ENCODE results near the gene CENPA.
"Not testable (repeated sequence)": the region's sequence is repeated elsewhere in the genome, so short reads cannot be mapped to it uniquely, and the experiment has no call there.

CENPA gene

DNA sequence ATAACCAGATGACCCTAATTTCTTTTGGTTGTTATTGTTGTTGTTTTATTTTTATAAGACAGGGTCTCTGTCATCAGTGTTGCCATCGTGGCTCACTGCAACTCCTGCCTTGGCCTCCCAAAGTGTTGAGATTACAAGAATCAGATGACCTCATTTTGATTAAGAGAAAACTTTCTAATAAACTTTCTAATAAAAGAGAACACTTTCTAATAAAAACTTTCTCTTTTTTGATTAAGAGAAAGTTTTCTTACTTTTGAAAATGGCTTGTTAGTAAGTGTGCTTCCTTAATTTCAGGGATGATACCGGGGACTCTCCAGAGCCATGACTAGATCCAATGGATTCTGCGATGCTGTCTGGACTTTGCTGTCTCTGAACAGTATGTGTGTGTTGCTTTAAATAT is 7.7 kb downstream of the CENPA start:
- WGBS = 95% methylated on average over 3 of the region's 3 CpGs
- H3K4me3 ChIP-seq (ENCODE audit: low read length) = no peak overlapping the region
- no peaks in the 10 kb centered on the region for H3K27me3 ChIP-seq (ENCODE audit: insufficient read depth, low read length)
- no peak overlapping the region for H3K9ac ChIP-seq (ENCODE audit: low read depth, low read length)
- peaks cover 6% of the 10 kb centered on the region; the same call in 1 of the 2 replicates for H3K4me1 ChIP-seq (ENCODE audit: insufficient read depth, low read length)
- peaks cover 71% of the 10 kb centered on the region for H3K36me3 ChIP-seq (ENCODE audit: insufficient read depth, low read length)
- H3K27ac ChIP-seq (ENCODE audit: low read depth, low read length) = no peak overlapping the region
- 0 out of 2 replicates have a peak, but pooled peaks cover 2% of the 10 kb centered on the region for H3K9me3 ChIP-seq (ENCODE audit: insufficient read depth, low read depth, low read length)

DNA sequence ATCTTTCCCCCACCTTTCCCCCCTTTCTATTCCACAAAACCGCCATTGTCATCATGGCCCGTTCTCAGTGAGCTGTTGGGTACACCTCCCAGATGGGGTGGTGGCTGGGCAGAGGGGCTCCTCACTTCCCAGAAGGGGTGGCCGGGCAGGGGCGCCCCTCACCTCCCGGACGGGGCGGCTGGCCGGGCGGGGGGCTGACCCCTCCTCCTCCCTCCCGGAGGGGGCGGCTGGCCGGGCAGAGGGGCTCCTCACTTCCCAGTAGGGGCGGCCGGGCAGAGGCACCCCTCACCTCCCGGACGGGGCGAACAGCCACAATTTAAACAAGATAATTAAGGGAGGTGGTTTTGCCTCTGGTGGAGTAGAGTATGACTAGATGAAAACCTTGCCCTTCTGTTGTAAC is 9.3 kb downstream of the CENPA start:
- H3K27ac ChIP-seq (ENCODE audit: low read depth, low read length); H3K4me1 ChIP-seq (ENCODE audit: insufficient read depth, low read length); H3K4me3 ChIP-seq (ENCODE audit: low read length); H3K9me3 ChIP-seq (ENCODE audit: insufficient read depth, low read depth, low read length); H3K27me3 ChIP-seq (ENCODE audit: insufficient read depth, low read length); H3K9ac ChIP-seq (ENCODE audit: low read depth, low read length): not testable (repeated sequence)
- WGBS = 95% methylated on average over 16 of the region's 17 CpGs
- peaks cover 66% of the 10 kb centered on the region for H3K36me3 ChIP-seq (ENCODE audit: insufficient read depth, low read length)

DNA sequence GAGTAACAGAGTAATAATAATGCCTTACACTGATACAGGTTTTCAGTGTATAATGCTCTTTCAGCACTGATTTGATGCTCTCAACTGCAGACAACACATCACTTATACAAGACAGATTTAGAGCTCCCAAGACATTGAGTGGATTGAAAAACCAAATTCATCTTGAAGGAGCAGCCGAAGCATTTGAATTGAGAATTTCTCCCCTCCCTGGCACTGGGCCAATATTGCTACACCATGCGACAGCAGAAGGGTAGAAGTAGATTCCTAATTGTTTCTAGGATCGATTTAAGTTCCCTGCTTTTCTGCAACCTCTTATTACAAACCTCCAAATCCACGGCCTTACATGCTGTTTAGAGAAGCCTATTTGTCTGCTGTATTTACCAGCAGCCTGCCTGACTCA is 15.5 kb downstream of the CENPA start:
- H3K9me3 ChIP-seq (ENCODE audit: insufficient read depth, low read depth, low read length) = no peaks in the 10 kb centered on the region
- WGBS = 71% methylated on average over 4 of the region's 4 CpGs
- H3K36me3 ChIP-seq (ENCODE audit: insufficient read depth, low read length) = peaks cover 30% of the 10 kb centered on the region

DNA sequence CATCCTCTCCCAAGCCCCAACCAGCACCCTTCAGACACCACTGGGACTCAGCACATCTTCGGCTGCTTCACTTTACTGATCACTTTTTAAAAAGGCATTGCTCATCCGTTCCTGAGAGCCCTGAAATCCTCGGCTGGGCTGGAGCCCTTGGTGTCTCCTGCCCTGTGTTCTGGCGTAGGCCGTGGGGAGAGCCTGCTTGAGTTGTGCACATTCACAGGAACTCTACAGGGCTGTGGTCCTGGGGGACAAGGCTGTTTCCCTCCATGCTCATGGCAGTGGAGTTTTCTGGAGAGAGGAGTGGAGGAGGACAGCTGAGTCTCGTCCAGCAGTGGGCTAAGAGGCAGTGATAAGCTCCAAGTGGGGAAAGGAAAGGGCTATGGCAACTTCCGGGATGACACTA is 15.9 kb downstream of the CENPA start:
- H3K9ac ChIP-seq (ENCODE audit: low read depth, low read length) = no peak overlapping the region
- no peak overlapping the region for H3K4me3 ChIP-seq (ENCODE audit: low read length)
- H3K36me3 ChIP-seq (ENCODE audit: insufficient read depth, low read length) = peaks cover 25% of the 10 kb centered on the region
- no peaks in the 10 kb centered on the region for H3K27me3 ChIP-seq (ENCODE audit: insufficient read depth, low read length)
- no peaks in the 10 kb centered on the region for H3K4me1 ChIP-seq (ENCODE audit: insufficient read depth, low read length)
- no peaks in the 10 kb centered on the region for H3K9me3 ChIP-seq (ENCODE audit: insufficient read depth, low read depth, low read length)
- 95% methylated on average over 7 of the region's 7 CpGs for WGBS
- no peak overlapping the region for H3K27ac ChIP-seq (ENCODE audit: low read depth, low read length)

More for the DNA sequence above, 15.5 kb downstream of the CENPA start:
- no peak overlapping the region for H3K9ac ChIP-seq (ENCODE audit: low read depth, low read length)
- no peaks in the 10 kb centered on the region for H3K27me3 ChIP-seq (ENCODE audit: insufficient read depth, low read length)
- no peak overlapping the region for H3K4me3 ChIP-seq (ENCODE audit: low read length)
- no peaks in the 10 kb centered on the region for H3K4me1 ChIP-seq (ENCODE audit: insufficient read depth, low read length)
- H3K27ac ChIP-seq (ENCODE audit: low read depth, low read length) = no peak overlapping the region

DNA sequence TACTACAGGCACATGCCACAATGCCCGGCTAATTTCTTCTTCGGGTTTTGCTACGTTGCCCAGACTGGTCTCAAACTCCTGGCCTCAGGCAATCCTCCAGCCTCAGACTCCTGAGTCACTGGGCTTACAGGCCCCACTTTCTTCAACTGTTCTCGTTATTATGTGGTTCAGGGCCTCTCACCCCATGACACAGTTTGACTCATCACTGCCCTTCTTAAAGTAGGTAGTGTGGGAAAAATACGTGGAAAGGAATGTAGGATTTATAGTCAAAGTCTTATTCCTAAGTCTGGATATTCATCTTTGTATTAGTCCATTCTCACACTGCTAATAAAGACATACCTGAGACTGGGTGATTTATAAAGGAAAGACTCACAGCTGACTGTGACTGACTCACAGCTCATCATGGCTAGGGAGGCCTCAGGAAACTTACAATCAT is 19.4 kb downstream of the CENPA start:
- no peaks in the 10 kb centered on the region for H3K9me3 ChIP-seq (ENCODE audit: insufficient read depth, low read depth, low read length)
- peaks cover 3% of the 10 kb centered on the region; the same call in 1 of the 2 replicates for H3K4me1 ChIP-seq (ENCODE audit: insufficient read depth, low read length)
- H3K27me3 ChIP-seq (ENCODE audit: insufficient read depth, low read length) = no peaks in the 10 kb centered on the region
- H3K27ac ChIP-seq (ENCODE audit: low read depth, low read length) = no peak overlapping the region
- H3K9ac ChIP-seq (ENCODE audit: low read depth, low read length) = no peak overlapping the region
- WGBS = 70% methylated on average over 4 of the region's 5 CpGs
- H3K4me3 ChIP-seq (ENCODE audit: low read length) = no peak overlapping the region
- H3K36me3 ChIP-seq (ENCODE audit: insufficient read depth, low read length) = peaks cover 7% of the 10 kb centered on the region

DNA sequence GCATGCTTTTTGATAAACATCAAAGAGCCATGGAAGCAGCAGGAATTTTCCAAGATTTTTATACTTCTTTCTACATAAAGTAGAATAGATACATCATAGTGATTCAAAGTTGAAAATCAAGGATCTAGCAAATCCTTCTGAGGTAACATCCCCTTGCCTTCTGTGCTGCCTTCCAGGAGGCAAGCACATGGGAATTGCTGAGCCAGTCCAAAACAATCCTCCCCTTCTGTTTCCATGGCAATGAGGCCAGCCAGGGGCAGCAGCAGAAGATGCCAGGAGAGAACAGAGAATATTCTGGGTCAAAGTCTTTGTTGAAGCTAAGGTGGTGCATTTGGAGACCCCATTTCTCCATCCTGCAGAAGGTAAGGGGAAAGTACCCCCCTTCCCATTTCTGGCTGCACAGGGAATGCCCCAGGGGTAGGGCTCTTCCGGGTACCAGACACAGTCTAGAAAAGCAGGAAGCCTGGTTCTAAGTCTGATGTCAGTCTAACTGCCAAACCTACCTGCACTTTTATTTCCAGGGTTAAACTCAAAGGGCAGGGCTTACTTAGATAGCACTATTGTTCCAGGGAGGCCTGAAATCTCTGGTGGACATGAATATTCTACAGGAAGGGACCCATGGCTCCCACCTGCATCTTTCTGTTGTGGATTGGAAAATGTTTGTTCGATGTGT is 22.1 kb downstream of the CENPA start:
- Histone ChIP-seq H3K27ac (ENCODE audit: low read depth, low read length) (no peak overlapping the region), H3K9ac (ENCODE audit: low read depth, low read length) (no peak overlapping the region)
- WGBS = 90% methylated on average over 2 of the region's 2 CpGs

DNA sequence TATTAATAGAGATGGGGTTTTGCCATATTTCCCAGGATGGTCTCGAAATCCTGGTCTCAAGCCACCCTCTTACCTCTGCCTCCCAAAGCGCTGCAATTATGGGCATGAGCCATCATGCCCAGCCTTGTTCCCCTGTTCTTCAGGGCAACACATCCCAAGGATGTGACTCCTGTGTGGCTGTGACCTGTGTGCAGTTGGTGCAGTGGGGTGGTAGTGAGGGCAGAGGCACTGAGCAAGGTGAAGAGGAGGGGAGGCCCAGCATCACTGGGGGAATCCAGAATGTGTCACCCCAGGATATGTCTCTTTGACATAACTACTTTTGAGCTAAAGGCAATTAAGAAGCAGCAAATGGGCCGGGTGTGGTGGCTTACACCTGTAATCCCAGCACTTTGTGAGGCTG is 23.4 kb downstream of the CENPA start:
- no peak overlapping the region for H3K4me3 ChIP-seq (ENCODE audit: low read length)
- H3K27ac ChIP-seq (ENCODE audit: low read depth, low read length) = no peak overlapping the region
- H3K4me1 ChIP-seq (ENCODE audit: insufficient read depth, low read length) = peaks cover 3% of the 10 kb centered on the region; the same call in 1 of the 2 replicates
- H3K27me3 ChIP-seq (ENCODE audit: insufficient read depth, low read length) = no peaks in the 10 kb centered on the region
- H3K36me3 ChIP-seq (ENCODE audit: insufficient read depth, low read length) = no peaks in the 10 kb centered on the region
- WGBS = 97% methylated on average over 3 of the region's 3 CpGs
- no peaks in the 10 kb centered on the region for H3K9me3 ChIP-seq (ENCODE audit: insufficient read depth, low read depth, low read length)
- H3K9ac ChIP-seq (ENCODE audit: low read depth, low read length) = no peak overlapping the region

More for the DNA sequence above, 22.1 kb downstream of the CENPA start:
- no peak overlapping the region for H3K4me3 ChIP-seq (ENCODE audit: low read length)
- no peaks in the 10 kb centered on the region for H3K9me3 ChIP-seq (ENCODE audit: insufficient read depth, low read depth, low read length)
- no peaks in the 10 kb centered on the region for H3K36me3 ChIP-seq (ENCODE audit: insufficient read depth, low read length)
- H3K27me3 ChIP-seq (ENCODE audit: insufficient read depth, low read length) = no peaks in the 10 kb centered on the region
- H3K4me1 ChIP-seq (ENCODE audit: insufficient read depth, low read length) = peaks cover 3% of the 10 kb centered on the region; the same call in 1 of the 2 replicates

DNA sequence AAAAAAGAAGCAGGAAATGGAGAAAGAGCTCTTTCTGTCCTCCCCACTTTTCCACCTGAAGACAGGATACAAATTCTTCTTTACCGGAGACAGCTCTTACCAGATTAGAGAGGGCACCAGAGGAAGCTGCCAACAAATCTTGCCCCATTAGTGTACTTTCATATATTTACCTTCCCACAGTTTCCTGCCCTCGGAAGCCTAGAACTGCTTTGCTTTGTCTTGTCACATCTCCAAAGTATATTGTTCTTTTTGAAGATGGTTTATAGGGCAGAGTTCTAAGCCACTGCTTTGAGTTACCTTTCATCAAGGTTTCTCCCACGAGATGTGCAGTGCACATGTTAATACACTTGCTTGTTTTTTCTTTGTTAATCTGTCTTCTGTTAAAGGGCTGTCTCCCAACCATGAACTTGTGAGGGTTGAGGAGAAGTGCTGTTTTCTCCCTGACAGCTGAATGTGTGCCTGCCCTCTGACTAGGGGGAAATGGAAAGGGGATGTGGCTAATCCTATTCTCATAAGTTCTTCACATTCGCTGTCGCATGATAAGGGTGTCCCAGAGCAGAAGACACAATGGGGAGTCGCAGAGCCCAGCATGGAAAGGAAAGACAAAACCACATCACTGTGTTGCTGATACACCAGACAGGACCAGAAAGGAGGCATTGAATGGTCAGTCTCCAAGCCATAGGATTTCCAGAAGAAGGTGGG is 24.2 kb downstream of the CENPA start:
- 89% methylated on average over 6 of the region's 6 CpGs for WGBS
- Histone ChIP-seq H3K4me1 (ENCODE audit: insufficient read depth, low read length) (peaks cover 3% of the 10 kb centered on the region; the same call in 1 of the 2 replicates), H3K4me3 (ENCODE audit: low read length) (no peak overlapping the region), H3K27me3 (ENCODE audit: insufficient read depth, low read length) (no peaks in the 10 kb centered on the region), H3K36me3 (ENCODE audit: insufficient read depth, low read length) (no peaks in the 10 kb centered on the region), H3K27ac (ENCODE audit: low read depth, low read length) (no peak overlapping the region), H3K9ac (ENCODE audit: low read depth, low read length) (no peak overlapping the region), H3K9me3 (ENCODE audit: insufficient read depth, low read depth, low read length) (no peaks in the 10 kb centered on the region)

DNA sequence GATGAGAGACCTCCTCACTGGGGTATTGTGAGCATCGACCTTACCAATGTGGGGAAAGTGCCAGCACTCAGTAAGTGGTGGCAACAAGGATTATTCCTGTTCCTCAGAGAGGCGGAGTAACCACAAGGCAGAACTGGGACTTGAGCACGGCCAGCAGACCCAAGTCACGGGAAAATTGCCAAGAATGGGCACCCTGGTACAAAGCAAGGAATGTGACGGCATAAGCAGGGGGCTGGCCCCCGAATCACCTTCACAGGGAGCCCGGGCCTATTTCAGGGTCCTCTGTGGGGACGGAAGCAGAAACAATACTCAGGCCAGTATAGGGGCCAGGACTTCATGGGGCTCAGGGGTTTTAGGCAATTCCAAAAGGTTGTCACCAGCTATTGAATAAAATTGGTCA is 25.4 kb downstream of the CENPA start:
- WGBS = 91% methylated on average over 8 of the region's 8 CpGs
- Histone ChIP-seq H3K27ac (ENCODE audit: low read depth, low read length) (no peak overlapping the region), H3K27me3 (ENCODE audit: insufficient read depth, low read length) (no peaks in the 10 kb centered on the region), H3K4me3 (ENCODE audit: low read length) (no peak overlapping the region), H3K4me1 (ENCODE audit: insufficient read depth, low read length) (peaks cover 3% of the 10 kb centered on the region; the same call in 1 of the 2 replicates), H3K36me3 (ENCODE audit: insufficient read depth, low read length) (no peaks in the 10 kb centered on the region), H3K9me3 (ENCODE audit: insufficient read depth, low read depth, low read length) (no peaks in the 10 kb centered on the region), H3K9ac (ENCODE audit: low read depth, low read length) (no peak overlapping the region)

DNA sequence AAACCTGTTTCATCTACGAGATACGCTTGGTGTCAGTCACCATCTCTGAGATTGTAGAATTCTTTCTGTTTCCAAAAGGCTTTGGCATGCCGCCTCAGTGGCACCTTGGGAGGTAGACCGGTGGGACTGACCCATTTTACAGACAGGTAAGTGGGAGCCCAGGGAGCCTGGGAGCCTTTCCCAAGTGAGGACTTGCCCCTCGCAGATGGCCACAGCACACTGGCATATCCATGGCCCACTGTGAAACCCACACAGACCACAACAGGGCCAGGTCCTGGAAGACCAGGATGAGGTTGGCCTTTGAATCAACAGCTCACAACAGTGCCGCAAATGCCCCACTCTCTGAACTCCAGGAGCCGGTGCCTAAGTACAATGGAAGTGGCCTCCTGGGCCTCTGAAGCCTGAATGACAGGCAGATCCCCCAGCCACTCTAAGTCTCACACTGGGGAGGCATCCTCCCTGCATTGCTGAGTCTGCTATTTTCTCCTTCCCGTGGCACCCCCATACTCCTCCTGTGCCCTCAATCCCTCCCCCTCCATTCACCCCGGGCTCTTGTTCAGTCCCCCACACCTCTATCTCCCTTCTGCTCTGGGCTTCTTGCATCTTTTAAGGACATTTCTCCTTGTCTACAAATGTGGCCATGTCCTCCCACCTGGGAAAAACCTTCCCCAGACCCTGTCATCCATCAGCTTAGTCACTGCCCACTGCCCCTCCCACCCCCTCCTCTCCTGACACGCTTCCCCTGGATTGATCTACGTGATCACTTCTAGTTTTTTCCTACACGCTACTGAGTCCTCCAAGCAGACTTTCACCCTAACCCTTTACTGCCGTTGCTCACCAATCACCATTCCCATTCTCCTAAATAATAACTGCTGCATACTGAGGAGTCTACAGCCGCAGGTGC is 26.2 kb downstream of the CENPA start:
- H3K36me3 ChIP-seq (ENCODE audit: insufficient read depth, low read length) = no peaks in the 10 kb centered on the region

DNA sequence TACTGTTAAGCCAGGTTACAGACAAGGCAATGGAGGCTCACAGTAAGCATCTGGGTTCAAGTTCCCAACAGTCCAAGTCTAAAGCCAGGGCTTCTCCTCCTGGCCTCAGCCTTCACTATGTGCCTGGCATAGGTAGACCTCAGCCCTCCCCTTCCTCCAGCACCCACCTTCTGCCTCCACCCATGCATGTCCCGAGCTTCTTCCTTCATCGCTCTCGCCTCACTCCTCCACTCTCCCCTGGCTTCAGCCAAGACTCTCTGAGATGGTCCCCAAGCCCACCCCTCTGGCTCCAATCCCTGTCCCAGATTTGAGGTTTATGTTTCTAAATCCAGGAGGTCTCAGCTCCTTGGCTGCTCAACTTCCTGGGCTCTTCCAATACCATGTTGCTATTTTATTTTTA is 26.9 kb downstream of the CENPA start:
- Histone ChIP-seq H3K36me3 (ENCODE audit: insufficient read depth, low read length) (no peaks in the 10 kb centered on the region), H3K9ac (ENCODE audit: low read depth, low read length) (no peak overlapping the region), H3K27ac (ENCODE audit: low read depth, low read length) (no peak overlapping the region), H3K4me1 (ENCODE audit: insufficient read depth, low read length) (peaks cover under 1% of the 10 kb centered on the region; the same call in 1 of the 2 replicates), H3K4me3 (ENCODE audit: low read length) (no peak overlapping the region), H3K9me3 (ENCODE audit: insufficient read depth, low read depth, low read length) (no peaks in the 10 kb centered on the region), H3K27me3 (ENCODE audit: insufficient read depth, low read length) (no peaks in the 10 kb centered on the region)
- WGBS = 91% methylated on average over 3 of the region's 3 CpGs

More for the DNA sequence above, 26.2 kb downstream of the CENPA start:
- Histone ChIP-seq H3K9me3 (ENCODE audit: insufficient read depth, low read depth, low read length) (no peaks in the 10 kb centered on the region), H3K4me3 (ENCODE audit: low read length) (no peak overlapping the region), H3K4me1 (ENCODE audit: insufficient read depth, low read length) (peaks cover 3% of the 10 kb centered on the region; the same call in 1 of the 2 replicates), H3K27me3 (ENCODE audit: insufficient read depth, low read length) (no peaks in the 10 kb centered on the region), H3K27ac (ENCODE audit: low read depth, low read length) (no peak overlapping the region), H3K9ac (ENCODE audit: low read depth, low read length) (no peak overlapping the region)
- WGBS = 78% methylated on average over 14 of the region's 14 CpGs
